ENCODE data around the gene EPB41L4B.
A peak's percentile ranks its signal among the peaks of the same experiment; 100 is the strongest.
"Not testable (repeated sequence)": the region's sequence is repeated elsewhere in the genome, so short reads cannot be mapped to it uniquely, and the experiment has no call there.

EPB41L4B gene

GRCh38 chr9:109320742-109321448 lies at the start of gene EPB41L4B:
Gene EPB41L4B (minus strand): TSS chr9:109321059. CDS start chr9:109320446, 613 bp downstream.
- FAIRE-seq: peak; percentile 82

GRCh38 chr9:109369285-109369684 lies 48.4 kb upstream of the EPB41L4B start:
- DNase-seq (ENCODE audit: low spot score): no peak
- FAIRE-seq: no peak

More at GRCh38 chr9:109320742-109321448, at the start of gene EPB41L4B:
- DNase-seq (ENCODE audit: low spot score): peak; percentile 89

- no peak for DNase-seq (ENCODE audit: low spot score)
- FAIRE-seq: no peak
Measured at GRCh38 chr9:109360771-109361170, 39.9 kb upstream of the EPB41L4B start.

GRCh38 chr9:109358968-109359603 lies 38.2 kb upstream of the EPB41L4B start:
- DNase-seq (ENCODE audit: low spot score); FAIRE-seq: not testable (repeated sequence)

GRCh38 chr9:109355564-109356297 lies 34.9 kb upstream of the EPB41L4B start:
- DNase-seq (ENCODE audit: low spot score) (peak; percentile 17), FAIRE-seq (no peak)

- no peak for FAIRE-seq
- DNase-seq (ENCODE audit: low spot score): no peak
Measured at GRCh38 chr9:109354190-109354589, 33.3 kb upstream of the EPB41L4B start.

GRCh38 chr9:109351032-109351431 lies 30.2 kb upstream of the EPB41L4B start:
- DNase-seq (ENCODE audit: low spot score): no peak
- no peak for FAIRE-seq

GRCh38 chr9:109349421-109349846 lies 28.6 kb upstream of the EPB41L4B start:
- no peak for FAIRE-seq
- peak; percentile 59 for DNase-seq (ENCODE audit: low spot score)

GRCh38 chr9:109346904-109347303 lies 26.0 kb upstream of the EPB41L4B start:
- DNase-seq (ENCODE audit: low spot score): no peak
- FAIRE-seq: no peak

GRCh38 chr9:109344866-109345265 lies 24.0 kb upstream of the EPB41L4B start:
- DNase-seq (ENCODE audit: low spot score): no peak
- no peak for FAIRE-seq

GRCh38 chr9:109342878-109343277 lies 22.0 kb upstream of the EPB41L4B start:
- FAIRE-seq (no peak), DNase-seq (ENCODE audit: low spot score) (no peak)

GRCh38 chr9:109341561-109341960 lies 20.7 kb upstream of the EPB41L4B start:
- FAIRE-seq (no peak), DNase-seq (ENCODE audit: low spot score) (no peak)

- DNase-seq (ENCODE audit: low spot score); FAIRE-seq: not testable (repeated sequence)
Measured at GRCh38 chr9:109340979-109341378, 20.1 kb upstream of the EPB41L4B start.

- FAIRE-seq (no peak), DNase-seq (ENCODE audit: low spot score) (no peak)
Measured at GRCh38 chr9:109336409-109336808, 15.6 kb upstream of the EPB41L4B start.

- no peak for FAIRE-seq
Measured at GRCh38 chr9:109335929-109336328, 15.1 kb upstream of the EPB41L4B start.

GRCh38 chr9:109335121-109335520 lies 14.3 kb upstream of the EPB41L4B start:
- FAIRE-seq (no peak), DNase-seq (ENCODE audit: low spot score) (no peak)

More at GRCh38 chr9:109335929-109336328, 15.1 kb upstream of the EPB41L4B start:
- DNase-seq (ENCODE audit: low spot score): no peak

GRCh38 chr9:109331353-109331752 lies 10.5 kb upstream of the EPB41L4B start:
- FAIRE-seq (no peak), DNase-seq (ENCODE audit: low spot score) (no peak)

GRCh38 chr9:109329638-109330258 lies 8.9 kb upstream of the EPB41L4B start:
- DNase-seq (ENCODE audit: low spot score): no peak
- no peak for FAIRE-seq

- DNase-seq (ENCODE audit: low spot score): peak; percentile 80
Measured at GRCh38 chr9:109328978-109329637, 8.2 kb upstream of the EPB41L4B start.

GRCh38 chr9:109325089-109325488 lies 4.2 kb upstream of the EPB41L4B start:
- no peak for FAIRE-seq
- no peak for DNase-seq (ENCODE audit: low spot score)

More at GRCh38 chr9:109328978-109329637, 8.2 kb upstream of the EPB41L4B start:
- no peak for FAIRE-seq

- DNase-seq (ENCODE audit: low spot score) (no peak), FAIRE-seq (no peak)
Measured at GRCh38 chr9:109323771-109324170, 2.9 kb upstream of the EPB41L4B start.

Measured in urothelium cell line (cell line).